Adipocyte (in vitro differentiated cells): Measurements from ENCODE around the gene SMIM36.
"Not testable (repeated sequence)": the region's sequence is repeated elsewhere in the genome, so short reads cannot be mapped to it uniquely, and the experiment has no call there.

Experiments used
- DNase-seq: peaks from one replicate; pipeline ENCODE4 v3.0.0-alpha.2; 2015; ENCODE audit warnings: low read depth
- H3K27me3 ChIP-seq: replicated peaks from 2 replicates; pipeline ENCODE4 v1.7.0; 2013; ENCODE audit warnings: mild to moderate bottlenecking, low read length, moderate library complexity; ENCODE audit not compliant: control insufficient read depth, insufficient read depth
- H3K36me3 ChIP-seq: 2 replicates; pipeline ENCODE4 v1.7.0; 2013; ENCODE audit warnings: low read length, mild to moderate bottlenecking, moderate library complexity; ENCODE audit not compliant: control insufficient read depth, insufficient read depth, severe bottlenecking
- H3K4me1 ChIP-seq: 2 replicates; pipeline ENCODE4 v1.7.0; 2013; ENCODE audit warnings: mild to moderate bottlenecking, low read length, moderate library complexity; ENCODE audit not compliant: control insufficient read depth, insufficient read depth
- H3K4me3 ChIP-seq: 2 replicates; pipeline ENCODE4 v1.7.0; 2013; ENCODE audit warnings: mild to moderate bottlenecking, low read length, moderate library complexity
- H3K9ac ChIP-seq: 2 replicates; pipeline ENCODE4 v1.7.0; 2013; ENCODE audit warnings: mild to moderate bottlenecking, low read length, moderate library complexity
- H3K9me3 ChIP-seq: 2 replicates; pipeline ENCODE4 v1.7.0; 2013; ENCODE audit warnings: mild to moderate bottlenecking, low read length, moderate library complexity; ENCODE audit not compliant: control insufficient read depth

SMIM36 gene

GRCh38 chr17:55452139-55452790 lies 59.0 kb downstream of the SMIM36 start:
- Histone ChIP-seq H3K9me3 (no peaks in the 10 kb centered on the region), H3K4me1 (peaks cover 65% of the 10 kb centered on the region), H3K27me3 (no peaks in the 10 kb centered on the region), H3K4me3 (no peak overlapping the region), H3K36me3 (no peaks in the 10 kb centered on the region), H3K9ac (peak overlapping the region; percentile 72)
- peak; percentile 56 for DNase-seq

GRCh38 chr17:55451758-55452138 lies 59.5 kb downstream of the SMIM36 start:
- no peaks in the 10 kb centered on the region for H3K27me3 ChIP-seq
- peaks cover 65% of the 10 kb centered on the region for H3K4me1 ChIP-seq
- H3K4me3 ChIP-seq = no peak overlapping the region
- H3K9ac ChIP-seq = peak overlapping the region; percentile 72
- H3K36me3 ChIP-seq = no peaks in the 10 kb centered on the region
- no peak for DNase-seq
- H3K9me3 ChIP-seq = no peaks in the 10 kb centered on the region

GRCh38 chr17:55451203-55451641 lies 60.0 kb downstream of the SMIM36 start:
- Histone ChIP-seq H3K4me1 (peaks cover 65% of the 10 kb centered on the region), H3K36me3 (no peaks in the 10 kb centered on the region), H3K9ac (no peak overlapping the region), H3K9me3 (no peaks in the 10 kb centered on the region), H3K4me3 (no peak overlapping the region), H3K27me3 (no peaks in the 10 kb centered on the region)
- DNase-seq = peak; percentile 54

GRCh38 chr17:55450232-55450825 lies 60.9 kb downstream of the SMIM36 start:
- Histone ChIP-seq H3K4me1 (peaks cover 62% of the 10 kb centered on the region), H3K4me3 (no peak overlapping the region), H3K9ac (no peak overlapping the region), H3K27me3 (no peaks in the 10 kb centered on the region), H3K9me3 (no peaks in the 10 kb centered on the region), H3K36me3 (no peaks in the 10 kb centered on the region)
- no peak for DNase-seq

- Histone ChIP-seq H3K36me3 (no peaks in the 10 kb centered on the region), H3K4me1 (peaks cover 66% of the 10 kb centered on the region)
- peak; percentile 90 for DNase-seq
Observed at GRCh38 chr17:55448681-55449080, 62.6 kb downstream of the SMIM36 start.

GRCh38 chr17:55446581-55447205 lies 64.6 kb downstream of the SMIM36 start:
- no peaks in the 10 kb centered on the region for H3K9me3 ChIP-seq
- H3K9ac ChIP-seq = peak overlapping the region; percentile 2
- H3K4me3 ChIP-seq = no peak overlapping the region
- H3K4me1 ChIP-seq = peaks cover 65% of the 10 kb centered on the region
- H3K27me3 ChIP-seq = no peaks in the 10 kb centered on the region
- H3K36me3 ChIP-seq = no peaks in the 10 kb centered on the region
- no peak for DNase-seq

More at GRCh38 chr17:55448681-55449080, 62.6 kb downstream of the SMIM36 start:
- Histone ChIP-seq H3K4me3 (no peak overlapping the region), H3K9me3 (no peaks in the 10 kb centered on the region), H3K9ac (no peak overlapping the region), H3K27me3 (no peaks in the 10 kb centered on the region)

- H3K9me3 ChIP-seq, H3K36me3 ChIP-seq, H3K4me3 ChIP-seq, H3K27me3 ChIP-seq: not testable (repeated sequence)
- peak; percentile 64 for DNase-seq
- H3K9ac ChIP-seq = peak overlapping the region; percentile 61
- H3K4me1 ChIP-seq = peaks cover 65% of the 10 kb centered on the region
Observed at GRCh38 chr17:55446004-55446403, 65.2 kb downstream of the SMIM36 start.

- H3K27me3 ChIP-seq = no peaks in the 10 kb centered on the region
- H3K9ac ChIP-seq = peak overlapping the region; percentile 61
- no peaks in the 10 kb centered on the region for H3K36me3 ChIP-seq
- DNase-seq = peak; percentile 39
- no peak overlapping the region for H3K4me3 ChIP-seq
- H3K9me3 ChIP-seq = no peaks in the 10 kb centered on the region
- H3K4me1 ChIP-seq = peaks cover 74% of the 10 kb centered on the region
Observed at GRCh38 chr17:55444471-55445441, 66.5 kb downstream of the SMIM36 start.

GRCh38 chr17:55443904-55444303 lies 67.3 kb downstream of the SMIM36 start:
- no peak overlapping the region for H3K4me3 ChIP-seq
- no peaks in the 10 kb centered on the region for H3K27me3 ChIP-seq
- H3K9ac ChIP-seq = peak overlapping the region; percentile 61
- H3K4me1 ChIP-seq = peaks cover 72% of the 10 kb centered on the region
- no peaks in the 10 kb centered on the region for H3K36me3 ChIP-seq
- DNase-seq = no peak
- H3K9me3 ChIP-seq = no peaks in the 10 kb centered on the region

GRCh38 chr17:55442953-55443683 lies 68.1 kb downstream of the SMIM36 start:
- Histone ChIP-seq H3K9ac (peak overlapping the region; percentile 64), H3K4me1 (peaks cover 66% of the 10 kb centered on the region), H3K36me3 (no peaks in the 10 kb centered on the region), H3K9me3 (no peaks in the 10 kb centered on the region), H3K4me3 (no peak overlapping the region), H3K27me3 (no peaks in the 10 kb centered on the region)
- DNase-seq = no peak
